Endothelial cell of umbilical vein (primary cell): Measurements from ENCODE around the gene CMIP. TPM values are rescaled to one million over a fixed set of nuclear protein-coding genes. Genes with fewer than 3 reads are reported as not detected.

Source experiments
- BruUV-seq: library from RNA; stranded (reverse); fragments of 400-500 nt; replicated peaks from 2 replicates; lab custom pipeline; 2021; lab: Mats Ljungman, UMichigan
- CTCF ChIA-PET: fragments of 300-600, 350-600 bp; sonication (Branson Sonifier 250); formaldehyde crosslinking; loops from one replicate; lab custom pipeline; 2021; ENCODE audit warnings: antibody characterized with exemption, inconsistent platforms; lab: Charles Lee
- POLR2A ChIA-PET: fragments of 300-600, 350-600 bp; sonication (Branson Sonifier 250); formaldehyde crosslinking; loops from one replicate; lab custom pipeline; 2021; ENCODE audit warnings: antibody characterized with exemption, inconsistent platforms; lab: Charles Lee
- DNase-seq: peaks from one replicate; pipeline ENCODE4 v3.0.0-alpha.2; 2011; ENCODE audit warnings: low read depth, low spot score
- FAIRE-seq: peaks from 2 replicates; lab custom pipeline; 2011; peaks lifted over from hg19 to GRCh38; lab: Jason Lieb, UNC
- H2AFZ ChIP-seq: 2 replicates; pipeline ENCODE4 v1.6.0; 2012; ENCODE audit warnings: low read depth, low read length, control low read depth, inconsistent platforms
- H3K27ac ChIP-seq: 2 replicates; pipeline ENCODE4 v1.5.1; 2011; ENCODE audit warnings: low read depth, mild to moderate bottlenecking, control low read depth, low read length, moderate library complexity; ENCODE audit not compliant: insufficient read depth
- H3K27me3 ChIP-seq, 2 experiments: 2 replicates each; pipeline versions ENCODE4 v1.6.0 to v1.6.1; 2011; ENCODE audit warnings: low read length in 2 of 2, mixed read lengths in 1 of 2; ENCODE audit not compliant: control insufficient read depth in 2 of 2, insufficient read depth in 2 of 2
- H3K36me3 ChIP-seq, 2 experiments: 2 replicates in 1 of 2; 3 replicates in 1 of 2; pipeline ENCODE4 v1.5.1; 2011; ENCODE audit warnings: low read length in 2 of 2, mild to moderate bottlenecking in 1 of 2, moderate library complexity in 1 of 2; ENCODE audit not compliant: control insufficient read depth in 2 of 2, insufficient read depth in 2 of 2; ENCODE audit errors: extremely low read depth in 1 of 2
- H3K4me1 ChIP-seq: 3 replicates; pipeline ENCODE4 v1.5.1; 2011; ENCODE audit warnings: mild to moderate bottlenecking, low read length; ENCODE audit not compliant: control insufficient read depth, insufficient read depth; ENCODE audit errors: extremely low read depth
- H3K4me2 ChIP-seq: 2 replicates; pipeline ENCODE4 v1.6.1; 2011; ENCODE audit warnings: low read length, control low read depth, mixed read lengths; ENCODE audit not compliant: insufficient read depth
- H3K4me3 ChIP-seq, 3 experiments: fragments of 200-600 bp in 1 of 3; sonication (generic), shearing (Covaris generic) in 1 of 3; replicated peaks in 1 of 3; 2 replicates each; pipeline ENCODE4 v1.5.1; 2011 to 2016; ENCODE audit warnings: control low read depth in 3 of 3, low read length in 3 of 3, mild to moderate bottlenecking in 2 of 3, inconsistent platforms in 1 of 3, low read depth in 1 of 3, moderate library complexity in 1 of 3; ENCODE audit not compliant: insufficient read depth in 1 of 3
- H3K79me2 ChIP-seq: 2 replicates; pipeline ENCODE4 v1.6.0; 2012; ENCODE audit warnings: low read length, inconsistent platforms; ENCODE audit not compliant: control insufficient read depth, insufficient read depth
- H3K9ac ChIP-seq: replicated peaks from 2 replicates; pipeline ENCODE3; 2011; ENCODE audit warnings: low read length, control low read depth; ENCODE audit not compliant: insufficient read depth; ENCODE audit errors: extremely low read depth
- H3K9me1 ChIP-seq: replicated peaks from 3 replicates; pipeline ENCODE4 v1.6.0; 2011; ENCODE audit warnings: mild to moderate bottlenecking, low read length; ENCODE audit not compliant: control insufficient read depth, insufficient read depth; ENCODE audit errors: extremely low read depth
- H3K9me3 ChIP-seq: replicated peaks from 2 replicates; pipeline ENCODE4 v1.5.1; 2012; ENCODE audit warnings: low read length, inconsistent platforms; ENCODE audit not compliant: control insufficient read depth, insufficient read depth
- H4K20me1 ChIP-seq: replicated peaks from 2 replicates; pipeline ENCODE3; 2011; ENCODE audit warnings: mild to moderate bottlenecking, low read length; ENCODE audit not compliant: control insufficient read depth, insufficient read depth; ENCODE audit errors: extremely low read depth
- CTCF ChIP-seq, 2 donors: IDR thresholded peaks; 1 replicate in 1 of 2; 2 replicates in 1 of 2; pipeline ENCODE4 v1.5.1; 2011; ENCODE audit warnings: low read length in 2 of 2, mild to moderate bottlenecking in 2 of 2, moderate library complexity in 2 of 2, control low read depth in 1 of 2, inconsistent platforms in 1 of 2, low read depth in 1 of 2; ENCODE audit not compliant: insufficient read depth in 1 of 2; ENCODE audit errors: extremely low read depth in 1 of 2
- EZH2 ChIP-seq: IDR thresholded peaks from 2 replicates; pipeline ENCODE4 v1.6.1; 2012; ENCODE audit warnings: borderline replicate concordance, low read depth, mild to moderate bottlenecking, moderate library complexity, low read length, inconsistent platforms; ENCODE audit not compliant: severe bottlenecking
- FOS ChIP-seq: IDR thresholded peaks from 2 replicates; pipeline ENCODE4 v1.6.1; 2011; ENCODE audit warnings: mild to moderate bottlenecking, low read length, moderate library complexity, borderline replicate concordance; ENCODE audit not compliant: insufficient read depth
- GATA2 ChIP-seq: IDR thresholded peaks from 2 replicates; pipeline ENCODE4 v1.7.0; 2011; ENCODE audit warnings: low read depth, mild to moderate bottlenecking, moderate library complexity, mixed read lengths, low read length; ENCODE audit not compliant: insufficient read length, insufficient read depth
- JUN ChIP-seq: IDR thresholded peaks from 2 replicates; pipeline ENCODE4 v1.6.1; 2011; ENCODE audit warnings: borderline replicate concordance, low read depth; ENCODE audit not compliant: insufficient read length, insufficient read depth
- MAX ChIP-seq: IDR thresholded peaks from 2 replicates; pipeline ENCODE4 v1.6.1; 2011; ENCODE audit not compliant: insufficient read depth, insufficient read length
- MYC ChIP-seq: IDR thresholded peaks from one replicate; pipeline ENCODE4 v1.6.1; 2011; ENCODE audit warnings: mild to moderate bottlenecking, low read depth, low read length
- POLR2A ChIP-seq: IDR thresholded peaks from 2 replicates; pipeline ENCODE4 v1.6.1; 2012; ENCODE audit warnings: low read depth, mild to moderate bottlenecking, control low read depth, low read length
- POLR2AphosphoS5 ChIP-seq: IDR thresholded peaks from 2 replicates; pipeline ENCODE4 v1.6.1; 2012; ENCODE audit warnings: low read depth, mild to moderate bottlenecking, control low read depth, low read length, moderate library complexity; ENCODE audit not compliant: insufficient read depth
- dilution Hi-C: fragments of 300-500 bp; cut with MboI; formaldehyde crosslinking; loops from one replicate; pipeline ENCODE4 v1.15.0; 2019; ENCODE audit warnings: low sequenced_read_pairs; ENCODE audit not compliant: extremely low pct_ligation_motif_present
- intact Hi-C: fragments of 100-400 bp; cut with micrococcal nuclease; formaldehyde crosslinking; loops from one replicate; pipeline ENCODE4 v1.10.0; 2022
- polyA plus RNA-seq, 4 experiments: library from polyadenylated mRNA; depleted of rRNA in 3 of 4; stranded (reverse) in 3 of 4; unstranded in 1 of 4; fragments of >200 nt; gene quantifications; 2 replicates each; pipeline versions ENCODE4 v1.2.1 to v1.2.3, GENCODE V29; 2011 to 2012; ENCODE audit warnings: missing spikeins in 1 of 4
- total RNA-seq: library from RNA; stranded (reverse); gene quantifications from 2 replicates; pipeline ENCODE4 v1.2.3, GENCODE V29; 2021

The CMIP gene
- total and polyA plus RNA-seq, 2 donors (not counting 3 experiments of a cell fraction or from before 2014, with no cell fraction given), result 29.0 to 101 TPM

GRCh38 chr16:81470796-81471636, 26.4 kb downstream of the CMIP start:
- TF ChIP-seq MAX (no peak), CTCF (IDR thresholded peaks at IDR 0.05; ENCODE audit: extremely low read depth in 1 of 2, insufficient read depth in 1 of 2, low read depth in 1 of 2, low read length in 2 of 2) (no peak), EZH2 (no peak), POLR2AphosphoS5 (no peak), JUN (no peak), FOS (no peak), GATA2 (no peak), MYC (no peak), POLR2A (no peak)
- H3K9ac ChIP-seq, result no peak overlapping the region
- no peak overlapping the region for H3K4me3 ChIP-seq
- ChIA-PET CTCF (interaction anchor here (1.0 to 2.3 kb wide), 3 partner anchors 8 to 19 kb away, joined by 3 to 7 read pairs (median 3); no protein-coding TSS in a partner anchor), POLR2A (no interaction called here)
- no peak overlapping the region for H2AFZ ChIP-seq
- H3K4me1 ChIP-seq, result peaks cover 22% of the 10 kb centered on the region
- dilution Hi-C loops (loop anchor here (25.0 kb wide), 1 partner anchor 109 kb away; no protein-coding TSS in a partner anchor), intact Hi-C loops (no loop called here)
- H3K9me1 ChIP-seq, result no peaks in the 10 kb centered on the region
- DNase-seq, result no peak
- H3K9me3 ChIP-seq, result no peaks in the 10 kb centered on the region
- H3K27me3 ChIP-seq, result no peaks in the 10 kb centered on the region
- no peak overlapping the region for H3K27ac ChIP-seq
- no peaks in the 10 kb centered on the region for H3K36me3 ChIP-seq
- no peak for FAIRE-seq
- H4K20me1 ChIP-seq, result no peaks in the 10 kb centered on the region
- H3K4me2 ChIP-seq, result no peak overlapping the region
- no TSS peak for BruUV-seq
- peaks cover 73% of the 10 kb centered on the region for H3K79me2 ChIP-seq
